ENCODE measurements around the gene MUC4. TPM values are rescaled to one million over a fixed set of nuclear protein-coding genes. Genes with fewer than 3 reads are reported as not detected.

Gene MUC4
- total RNA-seq, 2 donors from 2014 or later: not detected

DNA sequence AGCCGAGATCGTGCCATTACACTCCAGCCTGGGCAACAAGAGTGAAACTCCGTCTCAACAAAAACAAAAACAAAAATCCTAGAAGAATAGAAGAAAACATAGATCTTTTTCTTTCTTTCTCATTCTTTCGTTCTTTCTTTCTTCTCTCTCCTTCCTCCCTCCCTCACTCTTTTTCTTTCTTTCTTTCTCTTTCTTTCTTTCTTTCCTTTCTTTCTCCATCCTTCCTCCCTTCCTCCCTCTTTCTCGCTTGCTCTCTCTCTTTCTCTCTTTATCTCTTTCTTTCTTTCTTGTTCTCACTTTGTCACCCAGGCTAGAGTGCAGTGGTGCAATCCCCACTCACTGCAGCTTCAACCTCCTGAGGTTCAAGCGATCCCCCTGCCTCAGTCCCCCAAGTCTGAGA is 33.8 kb upstream of the MUC4 start:
- Histone ChIP-seq H3K36me3 (replicated peaks in 1 of 2; ENCODE audit: insufficient read depth in 1 of 2, low read depth in 2 of 2) (no peaks in the 10 kb centered on the region), H3K9me3 (no peaks in the 10 kb centered on the region), H3K4me1 (no peaks in the 10 kb centered on the region), H3K4me3 (no peak overlapping the region), H3K27me3 (no peaks in the 10 kb centered on the region), H3K27ac (no peak overlapping the region)
- WGBS, 2 donors: 77 to 81% methylated on average over 6 of the region's 6 CpGs
- ATAC-seq (no peak), DNase-seq (no peak)
- TF ChIP-seq, protein P1, sequence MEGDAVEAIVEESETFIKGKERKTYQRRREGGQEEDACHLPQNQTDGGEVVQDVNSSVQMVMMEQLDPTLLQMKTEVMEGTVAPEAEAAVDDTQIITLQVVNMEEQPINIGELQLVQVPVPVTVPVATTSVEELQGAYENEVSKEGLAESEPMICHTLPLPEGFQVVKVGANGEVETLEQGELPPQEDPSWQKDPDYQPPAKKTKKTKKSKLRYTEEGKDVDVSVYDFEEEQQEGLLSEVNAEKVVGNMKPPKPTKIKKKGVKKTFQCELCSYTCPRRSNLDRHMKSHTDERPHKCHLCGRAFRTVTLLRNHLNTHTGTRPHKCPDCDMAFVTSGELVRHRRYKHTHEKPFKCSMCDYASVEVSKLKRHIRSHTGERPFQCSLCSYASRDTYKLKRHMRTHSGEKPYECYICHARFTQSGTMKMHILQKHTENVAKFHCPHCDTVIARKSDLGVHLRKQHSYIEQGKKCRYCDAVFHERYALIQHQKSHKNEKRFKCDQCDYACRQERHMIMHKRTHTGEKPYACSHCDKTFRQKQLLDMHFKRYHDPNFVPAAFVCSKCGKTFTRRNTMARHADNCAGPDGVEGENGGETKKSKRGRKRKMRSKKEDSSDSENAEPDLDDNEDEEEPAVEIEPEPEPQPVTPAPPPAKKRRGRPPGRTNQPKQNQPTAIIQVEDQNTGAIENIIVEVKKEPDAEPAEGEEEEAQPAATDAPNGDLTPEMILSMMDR (IDR thresholded peaks at IDR 0.05): no peak
- TF ChIP-seq POLR2A (IDR thresholded peaks at IDR 0.05): no peak
- intact Hi-C loops (cut with DNase I): no loop called here

DNA sequence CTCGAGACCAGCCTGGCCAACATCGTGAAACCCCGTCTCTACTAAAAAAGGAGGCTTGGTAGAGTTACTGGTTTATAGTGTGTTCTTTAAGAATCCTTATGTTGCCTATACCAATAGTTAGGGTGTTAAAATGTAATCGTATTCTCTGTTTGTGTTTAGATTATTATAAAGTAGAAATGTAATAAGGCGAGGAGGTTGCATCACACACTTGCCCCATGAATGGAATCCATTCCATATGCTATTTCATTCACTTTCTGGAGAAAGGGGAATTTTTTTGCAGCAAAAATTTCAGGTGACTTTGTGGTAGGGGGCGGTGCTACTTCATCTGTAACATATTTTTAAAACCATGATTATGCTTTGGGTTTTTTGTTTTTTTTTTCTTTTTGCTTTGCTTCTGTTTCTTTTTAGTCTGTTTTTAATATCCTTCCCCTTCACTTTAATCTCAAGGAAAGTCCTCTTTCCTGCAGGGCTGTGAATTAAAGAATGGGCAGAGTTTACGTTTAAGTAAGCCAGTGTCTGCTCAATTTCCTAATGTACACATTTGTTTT is 33.0 kb upstream of the MUC4 start:
- no peak for DNase-seq
- Histone ChIP-seq H3K4me3 (no peak overlapping the region), H3K36me3 (replicated peaks in 1 of 2; ENCODE audit: insufficient read depth in 1 of 2, low read depth in 2 of 2) (no peaks in the 10 kb centered on the region), H3K27ac (no peak overlapping the region), H3K4me1 (no peaks in the 10 kb centered on the region), H3K9me3 (no peaks in the 10 kb centered on the region), H3K27me3 (no peaks in the 10 kb centered on the region)
- ATAC-seq: no peak
- intact Hi-C loops (cut with DNase I): no loop called here
- WGBS, 2 donors: 81 to 89% methylated on average over 7 of the region's 7 CpGs
- TF ChIP-seq, protein P1 (IDR thresholded peaks at IDR 0.05): no peak
- TF ChIP-seq POLR2A (IDR thresholded peaks at IDR 0.05): no peak

DNA sequence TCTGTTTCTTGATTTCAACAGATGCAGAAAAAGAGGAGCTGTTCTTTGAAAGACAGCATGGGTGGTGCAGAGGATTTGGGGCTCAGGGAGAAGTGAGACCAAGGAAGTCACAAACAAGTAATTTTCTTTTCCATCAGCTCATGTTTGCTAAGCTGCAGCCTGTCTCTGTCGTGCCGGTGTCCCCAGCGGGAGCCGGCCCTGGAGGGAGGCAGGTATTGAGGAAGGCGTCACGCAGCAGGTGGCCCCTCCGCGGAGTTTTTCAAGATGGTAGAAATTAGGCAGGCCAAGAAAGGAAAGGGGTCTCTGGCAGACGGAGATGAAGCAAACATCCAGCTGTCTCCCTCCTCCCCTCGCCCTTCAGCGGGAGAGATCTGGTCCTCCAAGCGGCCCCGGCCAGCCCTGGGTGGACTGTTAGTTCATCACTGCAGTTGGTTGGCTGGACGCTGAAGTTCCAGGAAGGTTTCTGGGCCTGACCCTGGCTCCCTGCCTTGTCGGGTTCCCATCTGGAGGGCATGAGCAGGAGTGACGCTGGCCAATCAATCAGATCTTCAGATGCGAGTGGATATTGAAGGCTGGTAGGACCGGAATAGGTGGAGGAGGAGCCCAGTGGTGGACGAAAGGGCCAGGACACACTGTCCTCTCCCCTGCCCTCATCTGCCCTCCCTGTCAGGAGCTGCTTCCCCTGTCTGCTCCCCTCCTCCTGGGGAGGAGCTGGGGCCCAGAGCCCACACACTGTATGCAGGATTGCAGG is 27.7 kb upstream of the MUC4 start:
- no peaks in the 10 kb centered on the region for H3K9me3 ChIP-seq
- H3K27ac ChIP-seq: no peak overlapping the region
- no peaks in the 10 kb centered on the region for H3K36me3 ChIP-seq (replicated peaks in 1 of 2; ENCODE audit: insufficient read depth in 1 of 2, low read depth in 2 of 2)
- ATAC-seq (no peak), DNase-seq (no peak)
- no peak overlapping the region for H3K4me3 ChIP-seq
- H3K4me1 ChIP-seq: no peaks in the 10 kb centered on the region
- H3K27me3 ChIP-seq: no peaks in the 10 kb centered on the region
- WGBS, 2 donors: 47 to 55% methylated on average over 19 of the region's 19 CpGs
- intact Hi-C loops (cut with DNase I): no loop called here
- TF ChIP-seq POLR2A (IDR thresholded peaks at IDR 0.05): no peak
- TF ChIP-seq, protein P1 (IDR thresholded peaks at IDR 0.05): no peak

DNA sequence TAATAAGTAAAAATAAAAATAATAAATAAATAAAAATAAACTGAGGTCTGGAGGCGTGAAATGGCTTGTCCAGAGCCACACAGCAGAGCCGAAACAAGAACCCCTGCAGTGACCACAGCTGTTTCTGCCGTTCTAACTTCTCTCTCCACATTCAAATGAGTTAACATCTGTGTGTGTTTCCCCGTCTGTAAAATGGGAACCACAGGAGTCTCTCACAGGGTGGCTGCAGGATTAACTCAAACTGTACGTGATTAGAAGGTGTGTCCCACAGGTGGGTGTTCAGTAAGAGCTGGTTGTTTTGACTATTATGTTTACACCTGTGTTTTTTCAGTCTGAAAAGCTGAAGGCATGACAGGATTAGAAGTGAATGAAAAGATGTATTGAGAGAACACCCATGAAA is 27.0 kb upstream of the MUC4 start:
- Histone ChIP-seq H3K9me3 (no peaks in the 10 kb centered on the region), H3K27ac (no peak overlapping the region), H3K4me1 (no peaks in the 10 kb centered on the region), H3K4me3 (no peak overlapping the region), H3K36me3 (replicated peaks in 1 of 2; ENCODE audit: insufficient read depth in 1 of 2, low read depth in 2 of 2) (no peaks in the 10 kb centered on the region), H3K27me3 (no peaks in the 10 kb centered on the region)
- WGBS, 2 donors: 69 to 79% methylated on average over 5 of the region's 5 CpGs
- DNase-seq (no peak), ATAC-seq (no peak)
- TF ChIP-seq, protein P1 (IDR thresholded peaks at IDR 0.05): no peak
- no peak for TF ChIP-seq POLR2A (IDR thresholded peaks at IDR 0.05)
- intact Hi-C loops (cut with DNase I): no loop called here

Data from body of pancreas (tissue), 4 donors.